Heart right ventricle (tissue), 16 donors: ENCODE measurements around the gene CHRNA1. TPM values are rescaled to one million over a fixed set of nuclear protein-coding genes. Genes with fewer than 3 reads are reported as not detected.

Experiments
- ATAC-seq, 8 donors: fragments of 200-7000 bp; cut with Tn5 transposase; one replicate each; pipeline ENCODE4 v1.9.1; 2020; ENCODE audit warnings: mild to moderate bottlenecking in 8 of 8, moderate library complexity in 8 of 8, moderate number of reproducible peaks in 1 of 8
- DNase-seq, 2 donors: peaks; one replicate each; pipeline ENCODE4 v3.0.0-alpha.2; 2020
- H3K27ac ChIP-seq, 10 donors: fragments of 200-600 bp; sonication (generic) in 2 of 10; one replicate each; pipeline versions ENCODE4 v1.5.0 to v1.8.0; 2020 to 2022; ENCODE audit warnings: mild to moderate bottlenecking in 3 of 10
- H3K27me3 ChIP-seq, 7 donors: fragments of 200-600 bp; one replicate each; pipeline ENCODE4 v1.8.0; 2021 to 2022; ENCODE audit warnings: mild to moderate bottlenecking in 2 of 7
- H3K36me3 ChIP-seq, 9 donors: fragments of 200-600 bp; sonication (generic) in 1 of 9; one replicate each; pipeline versions ENCODE4 v1.5.0 to v1.8.0; 2020 to 2022; ENCODE audit warnings: mild to moderate bottlenecking in 2 of 9
- H3K4me1 ChIP-seq, 9 donors: fragments of 200-600 bp; sonication (generic) in 1 of 9; one replicate each; pipeline versions ENCODE4 v1.5.0 to v1.8.0; 2020 to 2022; ENCODE audit warnings: mild to moderate bottlenecking in 4 of 9
- H3K4me3 ChIP-seq, 10 donors: fragments of 200-600 bp; sonication (generic) in 2 of 10; one replicate each; pipeline versions ENCODE4 v1.5.0 to v1.8.0; 2020 to 2022; ENCODE audit warnings: mild to moderate bottlenecking in 7 of 10, moderate library complexity in 2 of 10
- H3K9me3 ChIP-seq, 11 donors: fragments of 200-600 bp in 10 of 11; sonication (generic) in 2 of 11; one replicate each; pipeline versions ENCODE4 v1.5.0 to v1.8.0; 2013 to 2022; ENCODE audit warnings: mild to moderate bottlenecking in 2 of 11, control low read depth in 1 of 11, moderate library complexity in 1 of 11
- CTCF ChIP-seq, 9 donors: fragments of 200-600 bp; sonication (generic) in 2 of 9; IDR thresholded peaks; one replicate each; pipeline versions ENCODE4 v1.5.0 to v1.8.0; 2021 to 2022; ENCODE audit warnings: antibody characterized with exemption in 9 of 9, mild to moderate bottlenecking in 5 of 9, moderate library complexity in 1 of 9
- WGBS, 2 donors: extraction: QIAGEN DNeasy Blood & Tissue Kit; methylation state at CpG; one replicate each; pipeline ENCODE4 v1.1.7; 2013; ENCODE audit warnings: inconsistent platforms in 1 of 2; 5-methylcytosine and 5-hydroxymethylcytosine counted together
- intact Hi-C, 10 donors: fragments of 100-400 bp; cut with DNase I; formaldehyde crosslinking; loops; one replicate each; pipeline versions ENCODE4 v1.11.1 to v1.14.2; 2022
- polyA plus RNA-seq, 2 donors: library from polyadenylated mRNA; stranded (reverse); fragments of 200-250 nt; gene quantifications; one replicate each; pipeline ENCODE4 v1.2.3, GENCODE V29; 2013
- total RNA-seq, 10 donors: library from RNA; stranded (reverse); fragmentation: NEBNext Ultra II Directional in 3 of 10; extraction: Animal tissue kit (Norgen Biotek cat#: 25700) in 3 of 10; gene quantifications; one replicate each; pipeline versions ENCODE4 v1.2.1 to v1.2.4, GENCODE V29; 2021 to 2023
- donor health status: Arrhythmogenic right ventricular cardiomyopathy.
- donor health status: ischemic (EF 13 %, LVEDD 7.1; RV severe dilation, severe dysfunction).
- donor health status: healthy with polysubstance abuse.
- donor health status: DM: no; HTN: yes; CAD: no.
- donor health status: DM: no; HTN: no; CAD: no.
- donor health status: ischemic (EF 25% LVEDD 6.9; RV normal size, moderate dysfunction).
- donor health status: ischemic (EF 25% LVEDD 5.7; RV mildly dilated, moderate dysfunction).
- donor health status: healthy.
- donor health status: DM: yes; HTN: yes; CAD: no.
- donor health status: Ischemic cardiomyopathy.
- donor health status: ischemic (EF 35%, LVEDD 5.7; RV mildly dilated, moderate dysfunction).
- donor health status: nonischemic (EF 11% LVEDD 7.7; RV severe dilation, severe dysfunction).
- donor health status: DM: yes; HTN: yes; CAD: no.
- donor health status: PGD.
- donor health status: ischemic (EF 29% LVEDD 5.4; RV normal size, mild dysfunction).
- donor health status: nonischemic (EF 23%, LVEDD 6.1; RV moderate dilation, normal function).

Gene CHRNA1
- total and polyA plus RNA-seq, 12 donors, result 0.07 to 1.3 (median 0.50) TPM; not detected in 5

DNA sequence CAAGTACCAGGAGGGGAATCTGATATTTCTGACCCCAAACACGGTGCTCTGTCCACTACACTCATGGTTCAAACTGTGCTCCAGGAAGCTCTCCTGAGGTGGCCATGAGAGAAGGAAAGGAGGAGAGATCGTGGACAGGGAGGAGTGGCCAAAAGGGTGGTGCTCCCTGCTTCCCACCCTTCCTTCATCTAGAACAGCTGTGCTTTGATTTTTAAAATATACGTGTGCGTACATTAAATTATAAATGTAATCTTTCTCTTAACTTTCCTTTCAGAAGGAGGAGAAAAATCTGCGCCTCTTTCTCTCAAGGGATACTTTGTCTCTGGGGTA lies 8.2 kb upstream of the CHRNA1 start:
- DNase-seq, result no peak
- Histone ChIP-seq H3K9me3 (no peaks in the 10 kb centered on the region), H3K4me3 (no peak overlapping the region), H3K4me1 (peaks cover 0 to 19% (median 9%) of the 10 kb centered on the region in 9 donors), H3K27me3 (no peaks in the 10 kb centered on the region), H3K27ac (peak overlapping the region in 1 of 10 donors; percentile 51), H3K36me3 (no peaks in the 10 kb centered on the region)
- 65 to 71% methylated on average over 5 of the region's 5 CpGs for WGBS, 2 donors
- intact Hi-C loops, result loop anchor here in 5 of 10 donors (1.0 to 10.0 kb wide), 3 partner anchors 112 to 215 kb away; no protein-coding TSS in a partner anchor
- ATAC-seq, result no peak
- TF ChIP-seq CTCF (IDR thresholded peaks at IDR 0.05), result no peak

DNA sequence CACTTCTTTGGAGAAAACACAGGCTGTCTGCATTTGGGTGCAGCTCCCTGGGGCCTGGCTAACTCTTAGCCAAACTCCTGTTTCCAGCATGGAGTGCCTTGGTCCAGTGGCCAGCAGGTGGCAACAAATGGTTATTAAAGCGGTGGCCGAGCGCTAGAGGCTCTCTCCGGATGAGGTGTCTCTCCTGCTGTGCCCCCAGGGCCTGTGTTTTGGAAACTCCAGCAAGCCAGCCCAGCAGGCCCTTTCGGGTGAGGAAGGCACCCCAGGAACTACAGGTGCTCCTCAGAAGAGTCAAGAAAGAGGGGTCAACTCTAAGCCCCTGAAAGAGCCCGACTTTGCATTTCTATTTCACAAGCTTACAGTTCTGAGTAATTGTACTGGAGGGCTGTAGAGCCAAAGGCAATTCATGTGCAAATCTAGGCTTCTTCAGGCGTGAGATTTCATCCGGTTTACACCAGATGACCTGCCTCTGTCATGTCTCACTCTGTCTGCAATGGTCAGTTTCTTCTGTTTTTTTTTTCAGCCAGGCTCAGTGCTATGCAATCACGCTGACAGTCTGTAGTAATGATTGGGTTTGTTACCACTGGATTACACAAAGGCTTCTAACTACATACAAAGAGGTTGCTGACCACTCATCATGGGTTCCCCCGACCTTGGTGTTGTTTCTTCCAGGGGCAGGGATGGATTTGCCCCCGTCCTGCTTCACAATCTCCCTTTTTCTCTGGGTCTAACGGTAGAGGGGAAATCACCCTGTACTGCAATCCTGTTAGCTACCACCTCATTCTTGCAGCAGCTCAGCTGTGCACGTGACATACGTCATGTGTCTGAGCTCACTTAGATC lies 7.6 kb upstream of the CHRNA1 start:
- H3K4me3 ChIP-seq, result peak overlapping the region in 2 of 10 donors; percentile 16 to 18
- no peaks in the 10 kb centered on the region for H3K9me3 ChIP-seq
- no peaks in the 10 kb centered on the region for H3K27me3 ChIP-seq
- peaks cover 0 to 19% (median 9%) of the 10 kb centered on the region in 9 donors for H3K4me1 ChIP-seq
- peak; percentile 67 to 91 (median 85) for TF ChIP-seq CTCF (IDR thresholded peaks at IDR 0.05)
- H3K27ac ChIP-seq, result peak overlapping the region in 4 of 10 donors; percentile 4 to 51 (median 24)
- ATAC-seq, result peak; percentile 92 to 98 (median 96)
- WGBS, 2 donors, result 26 to 27% methylated on average over 14 of the region's 14 CpGs
- H3K36me3 ChIP-seq, result no peaks in the 10 kb centered on the region
- peak; percentile 71 to 83 for DNase-seq
- intact Hi-C loops, result loop anchor here (1.0 to 10.0 kb wide), 8 partner anchors 113 to 221 kb away; no protein-coding TSS in a partner anchor

GRCh38 chr2:174771136-174771535 lies 6.9 kb upstream of the CHRNA1 start:
- ATAC-seq (no peak), DNase-seq (no peak)
- no peak for TF ChIP-seq CTCF (IDR thresholded peaks at IDR 0.05)
- Histone ChIP-seq H3K4me3 (no peak overlapping the region), H3K9me3 (no peaks in the 10 kb centered on the region), H3K27ac (no peak overlapping the region), H3K4me1 (peaks cover 0 to 19% (median 9%) of the 10 kb centered on the region in 9 donors), H3K27me3 (no peaks in the 10 kb centered on the region), H3K36me3 (no peaks in the 10 kb centered on the region)
- intact Hi-C loops, result loop anchor here (1.0 to 10.0 kb wide), 8 partner anchors 114 to 222 kb away; no protein-coding TSS in a partner anchor
- 60 to 61% methylated on average over 3 of the region's 3 CpGs for WGBS, 2 donors

GRCh38 chr2:174768557-174768956 lies 4.3 kb upstream of the CHRNA1 start:
- Histone ChIP-seq H3K27me3 (no peaks in the 10 kb centered on the region), H3K36me3 (no peaks in the 10 kb centered on the region), H3K9me3 (no peaks in the 10 kb centered on the region), H3K4me1 (peaks cover 0 to 32% (median 9%) of the 10 kb centered on the region in 9 donors), H3K27ac (no peak overlapping the region), H3K4me3 (no peak overlapping the region)
- WGBS, 2 donors, result 82 to 83% methylated on average over 9 of the region's 9 CpGs
- intact Hi-C loops, result no loop called here
- DNase-seq, result no peak
- ATAC-seq, result no peak
- TF ChIP-seq CTCF (IDR thresholded peaks at IDR 0.05), result no peak
